ENCODE measurements around the gene RALGAPB.

GRCh38 chr20:38447251-38447661 is 25.4 kb upstream of the RALGAPB start:
- TF ChIP-seq CTCF (IDR thresholded peaks at IDR 0.05 in 8 of 11, conservative IDR thresholded peaks at IDR 0.05 in 3 of 11) = no peak
- TF ChIP-seq POLR2A (IDR thresholded peaks at IDR 0.05) = no peak

Data from spleen (tissue), 7 donors.